ENCODE results near the gene TMEM115. TPM values are rescaled to one million over a fixed set of nuclear protein-coding genes. Genes with fewer than 3 reads are reported as not detected.
A peak's percentile ranks its signal among the peaks of the same experiment; 100 is the strongest.

Gene TMEM115
- total and polyA plus RNA-seq, 10 of the 15 experiments (the other 5 are each of a cell fraction or from before 2014, with no cell fraction given): 1.9 to 18.7 (median 13.2) TPM

- Histone ChIP-seq H3K9me3 (replicated peaks; ENCODE audit: control insufficient read depth, insufficient read depth, low read length) (no peaks in the 10 kb centered on the region), H3K9ac (ENCODE audit: control insufficient read depth, insufficient read depth, low read length) (peak overlapping the region; percentile 86; the same call in 1 of the 2 replicates), H3K79me2 (ENCODE audit: control insufficient read depth, insufficient read depth, low read length) (peaks cover 39% of the 10 kb centered on the region), H2AFZ (ENCODE audit: control insufficient read depth, low read depth, low read length) (no peak overlapping the region), H3K4me3 (peak overlapping the region; percentile 96), H3K27me3 (replicated peaks in 1 of 2; ENCODE audit: control insufficient read depth in 2 of 2, insufficient read depth in 2 of 2, low read length in 1 of 2) (no peaks in the 10 kb centered on the region), H3K27ac (ENCODE audit: control insufficient read depth, insufficient read depth) (no peak overlapping the region; the same call in 1 of the 2 replicates), H4K20me1 (ENCODE audit: control insufficient read depth, insufficient read depth) (no peaks in the 10 kb centered on the region), H3K4me2 (ENCODE audit: control insufficient read depth, insufficient read depth) (peak overlapping the region; percentile 75), H3K36me3 (ENCODE audit: control insufficient read depth in 2 of 2, insufficient read depth in 2 of 2, low read length in 1 of 2) (no peaks in the 10 kb centered on the region), H3K4me1 (ENCODE audit: control insufficient read depth, insufficient read depth, low read length) (peaks cover 8% of the 10 kb centered on the region; the same call in 1 of the 2 replicates)
- ChIA-PET CTCF (interaction anchor here (6.4 to 10.5 kb wide), 2 partner anchors 7 to 19 kb away, joined by 59 to 72 read pairs; partner anchors contain the start of genes CYB561D2, HYAL2 and NPRL2), SMC1A (ENCODE audit: uncharacterized antibody, unreplicated experiment) (no interaction called here), RAD21 (ENCODE audit: unreplicated experiment) (no interaction called here), POLR2A (interaction anchor here (0.6 to 7.0 kb wide), 5 partner anchors 8 to 1860 kb away, joined by 3 to 84 read pairs (median 4); partner anchors contain the start of genes CYB561D2, HYAL2 and NPRL2)
- BruUV-seq (replicated peaks): no TSS peak
- FAIRE-seq (no peak), ATAC-seq (no peak), DNase-seq (ENCODE audit: low read depth, low spot score) (no peak)
- intact Hi-C loops (cut with micrococcal nuclease; ENCODE audit: unreplicated experiment) (no loop called here), in situ Hi-C loops (cut with MboI) (no loop called here)
- 99% methylated on average over 9 of the region's 9 CpGs for WGBS (ENCODE audit: insufficient coverage, insufficient replicate concordance, low lambda C conversion rate, missing lambda C conversion rate)
- TF ChIP-seq ELK1 (IDR thresholded peaks at IDR 0.05; ENCODE audit: low read depth, low read length) (no peak), SMARCA5 (IDR thresholded peaks at IDR 0.05) (no peak)
- TF ChIP-seq, protein P1, sequence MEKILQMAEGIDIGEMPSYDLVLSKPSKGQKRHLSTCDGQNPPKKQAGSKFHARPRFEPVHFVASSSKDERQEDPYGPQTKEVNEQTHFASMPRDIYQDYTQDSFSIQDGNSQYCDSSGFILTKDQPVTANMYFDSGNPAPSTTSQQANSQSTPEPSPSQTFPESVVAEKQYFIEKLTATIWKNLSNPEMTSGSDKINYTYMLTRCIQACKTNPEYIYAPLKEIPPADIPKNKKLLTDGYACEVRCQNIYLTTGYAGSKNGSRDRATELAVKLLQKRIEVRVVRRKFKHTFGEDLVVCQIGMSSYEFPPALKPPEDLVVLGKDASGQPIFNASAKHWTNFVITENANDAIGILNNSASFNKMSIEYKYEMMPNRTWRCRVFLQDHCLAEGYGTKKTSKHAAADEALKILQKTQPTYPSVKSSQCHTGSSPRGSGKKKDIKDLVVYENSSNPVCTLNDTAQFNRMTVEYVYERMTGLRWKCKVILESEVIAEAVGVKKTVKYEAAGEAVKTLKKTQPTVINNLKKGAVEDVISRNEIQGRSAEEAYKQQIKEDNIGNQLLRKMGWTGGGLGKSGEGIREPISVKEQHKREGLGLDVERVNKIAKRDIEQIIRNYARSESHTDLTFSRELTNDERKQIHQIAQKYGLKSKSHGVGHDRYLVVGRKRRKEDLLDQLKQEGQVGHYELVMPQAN (conservative IDR thresholded peaks at IDR 0.05): no peak
These were observed 17.8 kb downstream of the TMEM115 start for GRCh38 chr3:50341537-50341936.
